Activated T-helper 1 cell treated with anti-CD3 and anti-CD28 coated beads, Interleukin-2, amount 50 U/mL, for 16 hours (primary cell): ENCODE measurements around the gene ADAM30.
"Not testable (repeated sequence)": the region's sequence is repeated elsewhere in the genome, so short reads cannot be mapped to it uniquely, and the experiment has no call there.

ENCODE experiments used
- DNase-seq, 2 donors: peaks; one replicate each; pipeline ENCODE4 v3.0.0-alpha.2; 2020; ENCODE audit warnings: low read depth in 1 of 2, low spot score in 1 of 2

Gene ADAM30

GRCh38 chr1:119879510-119880434 lies 16.5 kb downstream of the ADAM30 start:
- no peak for DNase-seq

DNA sequence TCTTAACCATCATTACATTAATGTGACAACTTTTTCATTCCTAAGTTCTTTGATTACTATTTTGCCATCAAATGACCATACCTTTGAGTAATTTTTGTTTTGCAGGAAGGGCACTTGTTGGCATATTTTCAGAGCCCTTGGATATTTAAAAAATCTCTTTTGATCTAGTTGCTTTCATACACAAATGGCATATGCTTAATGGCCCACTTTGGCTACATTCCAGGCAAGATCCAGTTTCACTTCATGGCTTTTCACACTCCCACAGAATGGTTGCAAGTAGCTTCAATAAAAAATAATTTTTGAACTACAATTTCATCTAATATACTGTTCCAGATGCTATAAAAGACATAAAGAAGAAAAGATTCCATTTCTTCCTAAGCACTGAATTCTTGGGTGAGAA lies 18.1 kb downstream of the ADAM30 start:
- DNase-seq, result no peak

GRCh38 chr1:119874186-119874585 lies 22.1 kb downstream of the ADAM30 start:
- DNase-seq, result no peak

DNA sequence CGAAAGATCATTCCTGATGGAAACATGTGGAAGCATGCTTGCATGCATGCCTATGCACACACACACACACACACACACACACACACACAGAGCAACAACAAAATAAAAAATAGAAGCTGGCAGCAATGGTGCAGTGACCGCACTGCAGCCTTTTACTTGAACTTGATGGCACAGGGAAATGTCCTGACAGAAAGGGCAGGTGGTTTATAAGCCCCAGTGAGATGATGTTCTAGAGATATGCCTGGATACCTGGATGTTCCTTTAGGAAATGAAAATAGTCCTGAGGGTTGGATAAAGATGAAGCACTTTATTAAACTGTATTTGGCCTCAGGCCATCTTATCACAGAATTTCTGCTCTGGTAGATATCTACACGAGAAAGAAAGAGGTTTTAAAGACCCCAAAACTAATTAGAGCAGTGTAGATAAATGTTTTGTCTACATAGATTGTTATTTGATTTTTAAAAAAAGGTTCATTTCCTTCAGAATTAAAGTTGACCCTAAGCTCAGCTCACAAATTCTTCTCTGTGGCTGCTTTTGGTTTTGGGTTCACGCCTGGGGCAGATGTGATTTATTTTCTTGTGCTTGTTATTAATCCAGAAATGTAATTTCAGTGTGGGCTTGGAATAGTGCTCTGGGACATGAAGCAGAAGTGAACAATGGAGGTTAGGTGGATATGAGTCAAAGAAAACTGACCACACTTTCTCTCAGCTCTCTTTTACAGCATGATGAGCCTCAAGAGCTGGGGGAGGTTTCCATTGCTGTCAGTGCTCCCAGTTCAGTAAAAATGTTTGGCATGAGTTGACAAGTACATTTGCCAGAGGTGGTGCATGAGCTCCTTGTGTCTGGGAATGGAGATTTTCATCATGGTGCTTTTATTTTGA lies 22.9 kb downstream of the ADAM30 start:
- no peak for DNase-seq

- no peak for DNase-seq
Measured at GRCh38 chr1:119871881-119872280, 24.4 kb downstream of the ADAM30 start.

GRCh38 chr1:119870917-119871596 lies 25.3 kb downstream of the ADAM30 start:
- peak; percentile 17 to 20 for DNase-seq

DNA sequence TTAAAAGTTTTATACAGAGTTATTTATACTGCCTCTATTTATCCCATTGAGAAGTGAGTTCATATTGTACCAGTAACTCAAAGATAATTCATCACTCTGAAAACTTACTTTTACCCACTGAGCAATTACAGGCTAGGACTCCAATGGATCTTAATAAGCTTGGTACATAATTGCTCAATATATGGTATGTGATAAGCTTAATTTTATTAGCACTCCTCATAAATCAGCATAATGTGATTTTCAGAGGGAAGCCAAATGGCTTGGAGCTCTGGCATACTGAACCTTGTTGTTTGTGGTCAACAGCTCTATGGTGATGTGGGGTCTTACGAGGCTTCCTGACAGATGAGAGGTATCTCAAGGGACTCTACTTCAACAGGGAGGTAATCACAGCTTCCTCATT lies 26.3 kb downstream of the ADAM30 start:
- DNase-seq, result no peak

DNA sequence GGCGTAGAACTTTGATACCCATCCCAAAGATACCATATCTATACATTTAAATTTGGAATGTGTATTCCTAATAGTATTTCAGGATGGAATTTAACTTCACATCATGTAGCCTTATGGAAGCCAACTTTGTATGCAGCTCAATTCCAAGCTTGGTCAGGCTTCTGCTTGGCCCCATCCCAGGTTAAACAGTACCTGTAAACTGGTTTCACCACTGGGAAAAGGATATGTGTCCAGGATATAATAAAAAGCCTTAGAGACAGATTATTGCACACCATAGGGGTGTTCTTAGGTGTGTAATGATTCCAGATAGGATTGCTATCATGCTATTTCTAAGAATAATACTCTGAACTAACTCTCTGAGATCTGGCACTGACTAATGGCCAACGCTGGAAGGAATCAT lies 28.1 kb downstream of the ADAM30 start:
- no peak for DNase-seq

GRCh38 chr1:119866451-119866850 lies 29.9 kb downstream of the ADAM30 start:
- no peak for DNase-seq

DNA sequence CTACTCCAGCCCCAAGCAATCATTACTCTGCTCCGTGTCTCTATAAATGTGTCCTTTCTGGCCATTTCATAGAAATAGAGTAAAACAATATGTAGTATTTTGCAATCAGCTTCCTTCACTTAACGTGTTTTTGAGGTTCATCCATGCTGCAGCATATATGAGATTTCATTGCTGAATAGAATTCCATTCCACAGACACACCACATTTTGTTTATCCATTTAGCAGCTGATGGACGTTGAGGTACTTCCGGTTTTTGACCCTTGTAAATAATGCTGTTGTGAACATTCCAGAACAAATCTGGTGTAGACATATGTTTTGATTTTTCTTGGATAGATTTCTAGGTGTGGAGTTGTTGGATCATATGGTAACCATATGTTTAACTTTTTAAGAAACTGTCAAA lies 30.7 kb downstream of the ADAM30 start:
- DNase-seq, result no peak

DNA sequence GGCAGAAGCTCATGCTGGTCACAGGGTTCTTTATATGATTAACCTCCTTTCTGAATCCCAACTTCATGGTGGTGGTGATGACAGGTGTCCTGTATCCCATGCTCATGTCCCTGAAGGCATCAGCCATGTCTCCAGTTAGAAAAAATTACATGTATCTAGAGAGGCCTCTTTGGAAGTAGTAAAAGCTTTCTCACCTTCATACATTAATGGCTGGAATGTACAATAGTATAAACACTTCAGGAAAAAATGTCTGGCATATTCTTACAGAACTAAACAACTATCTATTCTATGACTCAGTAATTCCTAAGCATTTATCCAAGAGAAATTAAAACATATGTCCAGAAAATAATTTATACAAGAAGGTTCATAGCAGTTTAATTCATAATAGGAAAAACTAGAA lies 34.0 kb downstream of the ADAM30 start:
- DNase-seq, result no peak

DNA sequence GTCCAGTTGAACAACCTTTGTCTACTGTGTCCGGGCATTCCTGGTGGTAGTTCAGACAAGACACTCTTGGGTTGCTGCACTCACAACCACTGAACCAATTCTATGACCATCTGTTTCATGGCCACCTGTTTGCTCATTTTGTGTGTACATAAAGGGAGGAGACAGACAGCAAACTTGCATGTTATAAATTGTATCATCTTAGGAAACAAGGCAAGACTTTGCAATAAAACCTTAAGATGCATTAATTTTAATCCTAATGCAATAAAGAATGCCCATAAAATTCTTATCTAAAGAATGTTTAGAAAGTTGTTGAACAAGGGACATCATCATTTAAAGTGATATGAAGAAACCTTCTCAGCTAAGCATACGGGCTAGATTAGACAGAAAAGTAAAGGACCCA lies 34.8 kb downstream of the ADAM30 start:
- DNase-seq, result no peak

- no peak for DNase-seq
Measured at GRCh38 chr1:119859647-119860046, 36.7 kb downstream of the ADAM30 start.

DNA sequence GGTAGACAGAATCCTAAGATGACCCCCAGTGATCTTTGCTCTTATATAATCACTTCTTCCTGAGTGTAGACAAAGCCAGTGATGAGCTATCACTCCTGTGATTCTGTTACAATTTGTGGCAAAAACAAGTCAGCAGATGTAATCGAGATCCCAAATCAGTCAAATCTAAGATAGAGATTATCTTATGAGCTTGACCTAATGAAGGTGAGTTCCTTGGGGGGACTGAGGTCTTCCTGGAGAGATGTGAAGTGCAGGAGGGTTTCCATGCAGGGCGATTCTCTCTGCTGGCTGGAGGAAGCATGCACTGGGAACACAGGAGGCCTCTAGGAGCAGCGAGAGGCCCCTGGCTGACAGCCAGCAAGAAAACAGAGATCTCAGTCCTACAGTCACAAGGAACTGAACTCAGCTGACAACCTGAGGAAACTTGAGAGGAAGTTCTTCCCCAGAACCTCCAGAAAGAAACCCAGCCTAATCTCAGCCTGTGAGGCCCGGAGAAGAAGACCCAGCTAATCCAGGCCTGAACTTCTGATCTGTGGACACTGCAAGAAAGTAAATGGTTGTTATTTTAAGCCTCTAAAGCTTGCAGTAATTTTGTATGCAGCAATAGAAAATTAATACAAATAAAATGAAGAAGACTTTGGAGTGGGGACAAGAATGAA lies 37.6 kb downstream of the ADAM30 start:
- not testable (repeated sequence) for DNase-seq

DNA sequence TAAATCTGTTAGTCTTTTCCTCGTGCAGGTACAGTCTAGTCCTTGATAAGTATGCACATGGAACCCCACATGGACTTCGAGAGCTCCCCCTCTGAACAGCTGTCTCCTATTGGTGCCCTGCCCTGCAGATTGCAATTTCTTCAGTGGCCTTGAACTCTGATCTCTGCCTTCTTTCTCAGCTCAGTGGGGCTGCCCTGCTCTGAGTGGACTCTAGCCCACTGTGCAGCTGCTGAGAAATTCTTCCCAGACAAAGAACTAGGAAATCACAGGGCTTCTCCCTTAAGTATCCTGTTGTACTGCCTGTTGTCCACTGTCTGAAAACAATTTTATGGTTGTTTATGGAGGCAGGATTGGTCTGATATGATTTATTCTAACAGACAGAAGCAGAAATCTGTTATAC lies 38.2 kb downstream of the ADAM30 start:
- no peak for DNase-seq

GRCh38 chr1:119853155-119853554 lies 43.2 kb downstream of the ADAM30 start:
- DNase-seq, result no peak

- DNase-seq, result not testable (repeated sequence)
Measured at GRCh38 chr1:119844206-119844605, 52.1 kb downstream of the ADAM30 start.
